GM18508 (cell line): ENCODE results near the gene TMPRSS15.
"Not testable (repeated sequence)": the region's sequence is repeated elsewhere in the genome, so short reads cannot be mapped to it uniquely, and the experiment has no call there.

Source experiments
- ATAC-seq: cut with Tn5 transposase; IDR thresholded peaks from one replicate; pipeline ENCODE4 v1.9.1; 2021; ENCODE audit warnings: moderate number of reproducible peaks; ENCODE audit not compliant: insufficient read depth, unreplicated experiment

The TMPRSS15 gene

GRCh38 chr21:18403735-18404450, at the start of gene TMPRSS15:
Gene TMPRSS15, minus strand, starts transcription at chr21:18403785. Its CDS starts 163 bp downstream, at chr21:18403622.
- ATAC-seq, result no peak

GRCh38 chr21:18451670-18452069, 48.1 kb upstream of the TMPRSS15 start:
- no peak for ATAC-seq

- no peak for ATAC-seq
Measured at GRCh38 chr21:18449605-18450550, 46.3 kb upstream of the TMPRSS15 start.

- no peak for ATAC-seq
Measured at GRCh38 chr21:18443701-18444100, 40.1 kb upstream of the TMPRSS15 start.

GRCh38 chr21:18443085-18443484, 39.5 kb upstream of the TMPRSS15 start:
- ATAC-seq, result no peak

- ATAC-seq, result no peak
Measured at GRCh38 chr21:18430341-18430740, 26.8 kb upstream of the TMPRSS15 start.

- no peak for ATAC-seq
Measured at GRCh38 chr21:18424276-18424675, 20.7 kb upstream of the TMPRSS15 start.

- no peak for ATAC-seq
Measured at GRCh38 chr21:18417141-18417790, 13.7 kb upstream of the TMPRSS15 start.

GRCh38 chr21:18411565-18411964, 8.0 kb upstream of the TMPRSS15 start:
- ATAC-seq, result no peak

- ATAC-seq, result no peak
Measured at GRCh38 chr21:18409579-18409978, 6.0 kb upstream of the TMPRSS15 start.

- ATAC-seq, result no peak
Measured at GRCh38 chr21:18398843-18399242, 4.7 kb downstream of the TMPRSS15 start.

GRCh38 chr21:18387994-18388393, 15.6 kb downstream of the TMPRSS15 start:
- no peak for ATAC-seq

GRCh38 chr21:18384771-18385170, 18.8 kb downstream of the TMPRSS15 start:
- no peak for ATAC-seq

GRCh38 chr21:18382934-18383619, 20.5 kb downstream of the TMPRSS15 start:
- not testable (repeated sequence) for ATAC-seq

GRCh38 chr21:18382141-18382540, 21.4 kb downstream of the TMPRSS15 start:
- ATAC-seq, result no peak

GRCh38 chr21:18373606-18374005, 30.0 kb downstream of the TMPRSS15 start:
- no peak for ATAC-seq

- no peak for ATAC-seq
Measured at GRCh38 chr21:18370301-18370700, 33.3 kb downstream of the TMPRSS15 start.

- no peak for ATAC-seq
Measured at GRCh38 chr21:18369115-18369514, 34.5 kb downstream of the TMPRSS15 start.

GRCh38 chr21:18368205-18368604, 35.4 kb downstream of the TMPRSS15 start:
- ATAC-seq, result no peak

- no peak for ATAC-seq
Measured at GRCh38 chr21:18356801-18357200, 46.8 kb downstream of the TMPRSS15 start.
